Colonic mucosa (tissue), 4 donors: ENCODE results near the gene ILDR1. TPM values are rescaled to one million over a fixed set of nuclear protein-coding genes. Genes with fewer than 3 reads are reported as not detected.

Experiments
- DNase-seq: peaks from one replicate; pipeline ENCODE4 v3.0.0-alpha.2; 2020
- H3K27ac ChIP-seq: fragments of 200-600 bp; one replicate; pipeline ENCODE4 v1.8.0; 2021
- H3K27me3 ChIP-seq: fragments of 200-600 bp; one replicate; pipeline ENCODE4 v1.8.0; 2021
- H3K36me3 ChIP-seq: fragments of 200-600 bp; one replicate; pipeline ENCODE4 v1.8.0; 2021
- H3K4me1 ChIP-seq: fragments of 200-600 bp; one replicate; pipeline ENCODE4 v1.8.0; 2021; ENCODE audit warnings: mild to moderate bottlenecking
- H3K4me3 ChIP-seq: fragments of 200-600 bp; one replicate; pipeline ENCODE4 v1.8.0; 2021
- H3K9ac ChIP-seq, 2 donors: one replicate each; pipeline ENCODE4 v1.7.0; 2013; ENCODE audit warnings: control low read depth in 2 of 2, low read depth in 2 of 2, low read length in 2 of 2
- H3K9me3 ChIP-seq: fragments of 200-600 bp; one replicate; pipeline ENCODE4 v1.8.0; 2021
- CTCF ChIP-seq: fragments of 200-600 bp; IDR thresholded peaks from one replicate; pipeline ENCODE4 v1.8.0; 2022; ENCODE audit warnings: antibody characterized with exemption, mild to moderate bottlenecking
- intact Hi-C: fragments of 100-400 bp; cut with DNase I; formaldehyde crosslinking; loops from one replicate; pipeline ENCODE4 v1.14.1; 2022
- total RNA-seq, 2 donors: library from RNA; stranded (reverse); fragmentation: NEBNext Ultra II Directional in 1 of 2; extraction: Animal tissue kit (Norgen Biotek cat#: 25700) in 1 of 2; gene quantifications; one replicate each; pipeline ENCODE4 v1.2.1, GENCODE V29; 2021
- donor health status: healthy.
- donor health status: DM: no; HTN: no; CAD: no.
- donor health status: DM: no; HTN: no; CAD: no.

Gene ILDR1
- total RNA-seq, 2 donors from 2014 or later, result 18.4 to 19.7 TPM

- DNase-seq, result no peak
- H3K9me3 ChIP-seq, result no peaks in the 10 kb centered on the region
Measured at GRCh38 chr3:121962443-121962842, 59.6 kb downstream of the ILDR1 start.

GRCh38 chr3:121961283-121961682, 60.8 kb downstream of the ILDR1 start:
- H3K4me3 ChIP-seq, result no peak overlapping the region
- no peak overlapping the region for H3K27ac ChIP-seq
- H3K27me3 ChIP-seq, result no peaks in the 10 kb centered on the region
- H3K36me3 ChIP-seq, result no peaks in the 10 kb centered on the region
- intact Hi-C loops, result no loop called here
- no peak overlapping the region for H3K9ac ChIP-seq
- H3K4me1 ChIP-seq, result no peaks in the 10 kb centered on the region
- no peak for DNase-seq
- no peaks in the 10 kb centered on the region for H3K9me3 ChIP-seq
- no peak for TF ChIP-seq CTCF

More at GRCh38 chr3:121962443-121962842, 59.6 kb downstream of the ILDR1 start:
- no peak overlapping the region for H3K27ac ChIP-seq
- no peak overlapping the region for H3K4me3 ChIP-seq
- intact Hi-C loops, result no loop called here
- no peaks in the 10 kb centered on the region for H3K36me3 ChIP-seq
- H3K4me1 ChIP-seq, result no peaks in the 10 kb centered on the region
- H3K27me3 ChIP-seq, result no peaks in the 10 kb centered on the region
- no peak overlapping the region for H3K9ac ChIP-seq
- no peak for TF ChIP-seq CTCF

GRCh38 chr3:121958801-121959200, 63.2 kb downstream of the ILDR1 start:
- Histone ChIP-seq H3K27ac (no peak overlapping the region), H3K4me1 (no peaks in the 10 kb centered on the region), H3K9me3 (no peaks in the 10 kb centered on the region), H3K9ac (no peak overlapping the region), H3K36me3 (no peaks in the 10 kb centered on the region), H3K4me3 (no peak overlapping the region), H3K27me3 (no peaks in the 10 kb centered on the region)
- TF ChIP-seq CTCF, result no peak
- no peak for DNase-seq
- intact Hi-C loops, result no loop called here

GRCh38 chr3:121957674-121958415, 64.2 kb downstream of the ILDR1 start:
- H3K27ac ChIP-seq, result no peak overlapping the region
- TF ChIP-seq CTCF, result no peak
- no peak for DNase-seq
- H3K4me1 ChIP-seq, result no peaks in the 10 kb centered on the region
- no peak overlapping the region for H3K4me3 ChIP-seq
- H3K9me3 ChIP-seq, result no peaks in the 10 kb centered on the region
- no peak overlapping the region for H3K9ac ChIP-seq
- no peaks in the 10 kb centered on the region for H3K36me3 ChIP-seq
- no peaks in the 10 kb centered on the region for H3K27me3 ChIP-seq
- intact Hi-C loops, result no loop called here

- Histone ChIP-seq H3K36me3 (no peaks in the 10 kb centered on the region), H3K4me3 (no peak overlapping the region), H3K27ac (no peak overlapping the region), H3K9ac (no peak overlapping the region), H3K4me1 (no peaks in the 10 kb centered on the region), H3K9me3 (no peaks in the 10 kb centered on the region), H3K27me3 (no peaks in the 10 kb centered on the region)
- intact Hi-C loops, result no loop called here
- no peak for TF ChIP-seq CTCF
- no peak for DNase-seq
Measured at GRCh38 chr3:121956363-121956762, 65.7 kb downstream of the ILDR1 start.
